ENCODE measurements around the gene NT5DC2.

Gene NT5DC2

DNA sequence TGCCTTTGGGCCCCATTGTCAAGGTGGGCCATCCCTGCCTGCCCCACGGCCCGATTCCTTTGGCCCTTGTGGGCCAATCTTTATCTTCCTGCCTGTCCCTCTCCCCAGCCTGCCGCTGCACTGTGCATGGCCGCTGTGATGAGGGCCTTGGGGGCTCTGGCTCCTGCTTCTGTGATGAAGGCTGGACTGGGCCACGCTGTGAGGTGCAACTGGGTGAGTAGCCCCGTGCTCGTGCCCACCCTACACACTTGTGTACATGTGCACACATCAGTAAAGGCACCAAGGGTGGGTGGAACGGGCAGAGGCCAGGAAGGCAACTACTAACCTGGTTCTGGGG is 12.2 kb downstream of the NT5DC2 start:
- H3K36me3 ChIP-seq (ENCODE audit: insufficient read depth, low read depth, low read length), result peaks cover 30% of the 10 kb centered on the region
- H3K9ac ChIP-seq (ENCODE audit: low read depth, low read length), result no peak overlapping the region
- no peak overlapping the region for H3K27ac ChIP-seq (ENCODE audit: low read length)
- peaks cover 14% of the 10 kb centered on the region for H3K27me3 ChIP-seq (ENCODE audit: insufficient read depth, low read length)
- no peaks in the 10 kb centered on the region for H3K9me3 ChIP-seq (ENCODE audit: insufficient read depth, low read depth, low read length)
- H3K4me1 ChIP-seq (ENCODE audit: insufficient read depth, low read length), result no peaks in the 10 kb centered on the region
- H3K4me3 ChIP-seq (ENCODE audit: low read length), result no peak overlapping the region

DNA sequence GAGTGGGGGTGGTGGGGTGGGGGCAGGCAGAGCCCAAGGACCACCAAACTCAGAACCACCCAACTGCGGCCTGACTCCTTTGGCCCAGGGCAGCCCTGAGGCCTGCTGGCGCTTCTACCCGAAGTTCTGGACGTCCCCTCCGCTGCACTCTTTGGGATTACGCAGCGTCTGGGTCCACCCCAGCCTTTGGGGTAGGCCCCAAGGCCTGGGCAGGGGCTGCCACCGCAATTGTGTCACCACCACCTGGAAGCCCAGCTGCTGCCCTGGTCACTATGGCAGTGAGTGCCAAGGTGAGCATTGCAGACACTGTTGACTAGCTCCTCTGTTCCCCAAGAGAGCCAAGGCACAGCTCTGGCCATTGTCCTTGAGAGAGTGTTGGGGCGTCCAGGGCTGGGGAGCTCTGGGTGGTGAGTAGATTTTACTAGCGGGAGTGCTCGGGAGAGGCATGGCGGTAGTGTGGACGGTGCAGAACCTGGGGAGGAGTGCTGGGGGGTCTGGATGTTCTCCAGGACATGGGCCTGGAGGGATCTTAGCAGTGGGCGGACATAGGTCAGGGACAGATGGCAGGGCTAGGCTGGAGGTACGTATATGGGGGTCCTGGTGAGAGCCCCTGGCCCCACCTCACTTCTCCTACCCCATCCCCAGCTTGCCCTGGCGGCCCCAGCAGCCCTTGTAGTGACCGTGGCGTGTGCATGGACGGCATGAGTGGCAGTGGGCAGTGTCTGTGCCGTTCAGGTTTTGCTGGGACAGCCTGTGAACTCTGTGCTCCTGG is 12.8 kb downstream of the NT5DC2 start:
- peaks cover 14% of the 10 kb centered on the region for H3K27me3 ChIP-seq (ENCODE audit: insufficient read depth, low read length)
- peaks cover 25% of the 10 kb centered on the region for H3K36me3 ChIP-seq (ENCODE audit: insufficient read depth, low read depth, low read length)
- no peak overlapping the region for H3K4me3 ChIP-seq (ENCODE audit: low read length)
- no peak overlapping the region for H3K9ac ChIP-seq (ENCODE audit: low read depth, low read length)
- H3K9me3 ChIP-seq (ENCODE audit: insufficient read depth, low read depth, low read length), result no peaks in the 10 kb centered on the region
- no peak overlapping the region for H3K27ac ChIP-seq (ENCODE audit: low read length)
- H3K4me1 ChIP-seq (ENCODE audit: insufficient read depth, low read length), result no peaks in the 10 kb centered on the region

DNA sequence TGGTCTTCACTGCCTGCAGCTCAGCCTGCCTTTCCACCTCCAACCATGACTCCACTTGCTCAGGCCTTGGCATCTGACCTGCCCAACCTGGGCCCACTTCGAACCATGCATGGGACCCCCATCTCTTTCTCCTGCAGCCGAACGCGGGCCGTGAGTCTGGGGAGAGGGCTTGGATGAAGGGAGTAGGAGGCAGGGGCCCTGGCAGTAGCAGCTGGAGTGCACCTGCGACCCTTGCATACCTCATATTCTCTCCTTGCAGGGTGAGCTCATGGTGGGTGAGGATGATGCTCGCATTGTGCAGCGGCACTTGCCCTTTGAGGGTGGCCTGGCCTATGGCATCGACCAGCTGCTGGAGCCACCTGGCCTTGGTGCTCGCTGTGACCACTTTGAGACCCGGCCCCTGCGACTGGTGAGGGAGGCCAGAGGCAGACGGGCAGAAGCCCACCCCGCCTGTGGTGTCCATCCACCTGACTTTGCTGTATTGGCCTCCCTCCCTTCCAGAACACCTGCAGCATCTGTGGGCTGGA is 13.5 kb downstream of the NT5DC2 start:
- Histone ChIP-seq H3K9me3 (ENCODE audit: insufficient read depth, low read depth, low read length) (no peaks in the 10 kb centered on the region), H3K36me3 (ENCODE audit: insufficient read depth, low read depth, low read length) (peaks cover 18% of the 10 kb centered on the region), H3K4me3 (ENCODE audit: low read length) (no peak overlapping the region), H3K27ac (ENCODE audit: low read length) (no peak overlapping the region), H3K9ac (ENCODE audit: low read depth, low read length) (no peak overlapping the region), H3K4me1 (ENCODE audit: insufficient read depth, low read length) (no peaks in the 10 kb centered on the region), H3K27me3 (ENCODE audit: insufficient read depth, low read length) (peaks cover 14% of the 10 kb centered on the region)

DNA sequence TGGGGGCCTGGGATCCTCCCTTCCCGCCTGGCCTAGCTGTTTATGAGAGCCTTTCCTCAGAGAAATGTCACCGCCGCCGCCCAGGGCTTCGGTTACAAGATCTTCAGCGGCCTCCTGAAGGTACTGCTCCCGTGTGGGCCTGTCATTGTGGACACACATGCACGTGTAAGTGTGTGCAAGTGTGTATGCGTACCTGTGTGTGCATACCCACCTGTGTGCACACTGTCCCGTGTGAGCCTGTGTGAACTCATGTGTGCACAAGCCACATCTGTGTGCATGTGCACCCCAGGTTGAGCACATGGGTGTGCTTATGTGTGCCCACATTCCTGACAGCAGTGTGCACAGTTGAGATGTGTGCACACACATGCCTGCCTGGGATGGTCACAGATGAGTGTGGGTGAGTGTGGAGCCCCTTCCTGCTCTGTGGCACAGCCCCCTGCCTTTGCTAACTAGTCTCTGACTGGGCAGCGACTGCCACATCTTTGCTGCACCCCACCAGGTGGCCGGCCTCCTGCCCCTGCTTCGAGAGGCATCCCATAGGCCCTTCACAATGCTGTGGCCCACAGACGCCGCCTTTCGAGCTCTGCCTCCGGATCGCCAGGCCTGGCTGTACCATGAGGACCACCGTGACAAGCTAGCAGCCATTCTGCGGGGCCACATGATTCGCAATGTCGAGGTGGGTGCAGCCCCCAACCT is 14.1 kb downstream of the NT5DC2 start:
- H3K36me3 ChIP-seq (ENCODE audit: insufficient read depth, low read depth, low read length), result peaks cover 14% of the 10 kb centered on the region
- H3K9ac ChIP-seq (ENCODE audit: low read depth, low read length), result no peak overlapping the region
- H3K4me1 ChIP-seq (ENCODE audit: insufficient read depth, low read length), result no peaks in the 10 kb centered on the region
- H3K4me3 ChIP-seq (ENCODE audit: low read length), result peak overlapping the region; percentile 58; the same call in 1 of the 2 replicates
- no peak overlapping the region for H3K27ac ChIP-seq (ENCODE audit: low read length)
- peaks cover 14% of the 10 kb centered on the region for H3K27me3 ChIP-seq (ENCODE audit: insufficient read depth, low read length)
- H3K9me3 ChIP-seq (ENCODE audit: insufficient read depth, low read depth, low read length), result no peaks in the 10 kb centered on the region

DNA sequence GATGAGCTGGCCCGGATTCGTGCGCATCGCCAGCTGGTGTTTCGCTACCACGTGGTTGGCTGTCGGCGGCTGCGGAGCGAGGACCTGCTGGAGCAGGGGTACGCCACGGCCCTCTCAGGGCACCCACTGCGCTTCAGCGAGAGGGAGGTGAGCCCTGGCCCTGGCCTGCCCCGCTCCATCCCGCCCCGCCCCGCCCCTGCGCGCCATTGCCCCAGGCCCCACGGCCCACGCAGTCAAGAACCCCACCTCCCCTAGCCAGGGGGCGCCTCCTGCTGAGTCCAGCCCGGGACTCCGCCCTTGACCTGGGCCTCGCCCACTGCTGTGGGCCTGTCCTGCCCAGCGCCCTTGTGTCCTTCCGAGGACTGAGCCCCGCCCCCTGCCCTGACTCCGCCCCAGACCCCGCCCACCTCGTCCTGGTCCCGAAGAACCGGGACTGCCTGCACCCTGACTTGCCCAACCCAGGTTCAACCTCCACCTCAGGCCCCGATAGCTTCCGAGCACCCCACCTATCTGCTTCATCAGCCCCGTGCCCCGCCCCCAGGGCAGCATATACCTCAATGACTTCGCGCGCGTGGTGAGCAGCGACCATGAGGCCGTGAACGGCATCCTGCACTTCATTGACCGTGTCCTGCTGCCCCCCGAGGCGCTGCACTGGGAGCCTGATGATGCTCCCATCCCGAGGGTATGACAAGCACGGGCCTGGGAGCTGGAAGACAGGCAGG is 14.8 kb downstream of the NT5DC2 start:
- no peaks in the 10 kb centered on the region for H3K9me3 ChIP-seq (ENCODE audit: insufficient read depth, low read depth, low read length)
- peaks cover 14% of the 10 kb centered on the region for H3K27me3 ChIP-seq (ENCODE audit: insufficient read depth, low read length)
- no peaks in the 10 kb centered on the region for H3K4me1 ChIP-seq (ENCODE audit: insufficient read depth, low read length)
- peaks cover 6% of the 10 kb centered on the region for H3K36me3 ChIP-seq (ENCODE audit: insufficient read depth, low read depth, low read length)
- H3K4me3 ChIP-seq (ENCODE audit: low read length), result peak overlapping the region; percentile 65
- H3K9ac ChIP-seq (ENCODE audit: low read depth, low read length), result no peak overlapping the region
- H3K27ac ChIP-seq (ENCODE audit: low read length), result no peak overlapping the region

DNA sequence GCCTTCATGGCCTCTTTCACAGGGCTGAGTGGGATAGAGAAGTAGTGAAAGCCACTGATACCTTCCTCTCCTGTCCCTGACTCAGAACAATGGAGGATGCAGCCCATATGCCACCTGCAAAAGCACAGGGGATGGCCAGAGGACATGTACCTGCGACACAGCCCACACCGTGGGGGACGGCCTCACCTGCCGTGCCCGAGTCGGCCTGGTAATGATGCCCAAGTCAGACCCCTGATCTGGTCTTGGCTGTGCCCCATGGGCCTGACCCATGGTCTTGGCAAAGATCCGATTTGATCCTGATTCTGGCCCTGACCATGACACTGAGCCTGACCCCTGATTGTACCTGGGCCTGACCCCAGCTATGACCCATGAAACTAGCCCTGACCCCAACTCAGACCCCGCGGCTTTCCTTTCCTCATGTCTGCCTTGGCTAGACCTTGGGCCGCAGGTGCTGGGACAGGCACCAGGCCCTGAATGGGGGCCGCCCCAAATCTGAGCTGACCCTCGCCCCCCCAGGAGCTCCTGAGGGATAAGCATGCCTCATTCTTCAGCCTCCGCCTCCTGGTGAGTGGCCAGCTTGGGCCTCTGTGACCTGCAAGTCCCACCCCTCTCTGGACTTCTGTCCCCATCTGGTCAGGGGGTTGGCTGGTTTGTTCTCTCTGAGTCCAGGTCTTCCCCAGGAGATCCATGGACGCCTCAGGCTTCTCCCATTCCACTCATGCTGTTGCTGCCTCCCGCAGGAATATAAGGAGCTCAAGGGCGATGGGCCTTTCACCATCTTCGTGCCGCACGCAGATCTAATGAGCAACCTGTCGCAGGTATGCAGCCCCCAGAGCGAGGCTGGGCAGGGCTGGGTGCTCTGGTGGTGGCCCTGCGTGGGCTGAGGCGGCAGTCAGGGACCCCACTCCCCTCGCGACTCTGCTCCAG is 15.6 kb downstream of the NT5DC2 start:
- peaks cover under 1% of the 10 kb centered on the region; the same call in 1 of the 2 replicates for H3K36me3 ChIP-seq (ENCODE audit: insufficient read depth, low read depth, low read length)
- H3K4me1 ChIP-seq (ENCODE audit: insufficient read depth, low read length), result no peaks in the 10 kb centered on the region
- no peaks in the 10 kb centered on the region for H3K9me3 ChIP-seq (ENCODE audit: insufficient read depth, low read depth, low read length)
- H3K27ac ChIP-seq (ENCODE audit: low read length), result no peak overlapping the region
- no peak overlapping the region for H3K9ac ChIP-seq (ENCODE audit: low read depth, low read length)
- H3K27me3 ChIP-seq (ENCODE audit: insufficient read depth, low read length), result peaks cover 14% of the 10 kb centered on the region
- H3K4me3 ChIP-seq (ENCODE audit: low read length), result peak overlapping the region; percentile 65

DNA sequence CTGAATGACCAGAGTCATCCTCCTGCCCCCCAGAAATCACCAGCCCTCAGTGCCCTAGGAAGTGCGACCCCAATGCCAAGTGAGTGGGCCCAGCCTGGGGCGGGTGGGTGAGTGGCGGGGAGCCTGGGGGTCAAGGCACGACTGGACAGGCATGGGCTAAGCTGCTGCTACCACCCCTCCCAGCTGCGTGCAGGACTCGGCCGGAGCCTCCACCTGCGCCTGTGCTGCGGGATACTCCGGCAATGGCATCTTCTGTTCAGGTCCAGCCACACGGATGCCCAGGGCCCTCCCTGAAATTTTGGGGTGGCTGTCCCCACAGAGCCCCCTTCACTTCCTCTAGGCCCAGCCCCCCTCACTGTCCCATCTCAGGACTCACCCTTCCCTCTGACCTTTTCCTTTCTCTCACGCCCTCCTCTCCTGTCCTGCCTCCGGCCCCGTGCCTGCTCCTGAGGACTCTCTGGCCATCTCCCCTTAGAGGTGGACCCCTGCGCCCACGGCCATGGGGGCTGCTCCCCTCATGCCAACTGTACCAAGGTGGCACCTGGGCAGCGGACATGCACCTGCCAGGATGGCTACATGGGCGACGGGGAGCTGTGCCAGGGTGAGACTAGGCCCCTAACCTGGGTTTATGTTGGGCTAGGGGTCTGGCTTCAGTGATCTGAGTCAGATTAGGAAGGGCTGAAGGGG is 17.0 kb downstream of the NT5DC2 start:
- H3K27me3 ChIP-seq (ENCODE audit: insufficient read depth, low read length), result peaks cover 14% of the 10 kb centered on the region
- no peaks in the 10 kb centered on the region for H3K9me3 ChIP-seq (ENCODE audit: insufficient read depth, low read depth, low read length)
- no peaks in the 10 kb centered on the region for H3K4me1 ChIP-seq (ENCODE audit: insufficient read depth, low read length)
- H3K9ac ChIP-seq (ENCODE audit: low read depth, low read length), result no peak overlapping the region
- H3K36me3 ChIP-seq (ENCODE audit: insufficient read depth, low read depth, low read length), result no peaks in the 10 kb centered on the region
- no peak overlapping the region for H3K4me3 ChIP-seq (ENCODE audit: low read length)
- no peak overlapping the region for H3K27ac ChIP-seq (ENCODE audit: low read length)

DNA sequence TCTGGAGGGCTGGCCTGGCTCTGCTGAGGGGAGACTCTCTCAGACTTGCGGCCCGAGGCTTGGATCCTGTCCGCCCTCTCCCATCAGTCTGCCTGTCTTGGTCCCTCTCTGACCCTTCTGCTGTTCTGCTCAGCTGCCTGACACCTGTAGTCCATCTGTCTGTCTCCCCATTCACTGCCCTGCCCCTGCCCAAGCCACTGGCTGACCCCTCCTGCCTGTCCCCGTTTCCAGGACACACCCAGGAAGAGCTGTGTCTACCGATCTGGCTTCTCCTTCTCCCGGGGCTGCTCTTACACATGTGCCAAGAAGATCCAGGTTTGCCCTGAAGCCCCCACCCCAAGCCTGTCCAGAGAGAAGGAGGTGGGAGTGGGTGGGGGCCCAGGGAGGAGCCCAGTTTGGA is 18.5 kb downstream of the NT5DC2 start:
- no peaks in the 10 kb centered on the region for H3K4me1 ChIP-seq (ENCODE audit: insufficient read depth, low read length)
- H3K36me3 ChIP-seq (ENCODE audit: insufficient read depth, low read depth, low read length), result no peaks in the 10 kb centered on the region
- H3K4me3 ChIP-seq (ENCODE audit: low read length), result no peak overlapping the region
- H3K27ac ChIP-seq (ENCODE audit: low read length), result no peak overlapping the region
- no peak overlapping the region for H3K9ac ChIP-seq (ENCODE audit: low read depth, low read length)
- H3K27me3 ChIP-seq (ENCODE audit: insufficient read depth, low read length), result peaks cover 14% of the 10 kb centered on the region
- H3K9me3 ChIP-seq (ENCODE audit: insufficient read depth, low read depth, low read length), result no peaks in the 10 kb centered on the region

DNA sequence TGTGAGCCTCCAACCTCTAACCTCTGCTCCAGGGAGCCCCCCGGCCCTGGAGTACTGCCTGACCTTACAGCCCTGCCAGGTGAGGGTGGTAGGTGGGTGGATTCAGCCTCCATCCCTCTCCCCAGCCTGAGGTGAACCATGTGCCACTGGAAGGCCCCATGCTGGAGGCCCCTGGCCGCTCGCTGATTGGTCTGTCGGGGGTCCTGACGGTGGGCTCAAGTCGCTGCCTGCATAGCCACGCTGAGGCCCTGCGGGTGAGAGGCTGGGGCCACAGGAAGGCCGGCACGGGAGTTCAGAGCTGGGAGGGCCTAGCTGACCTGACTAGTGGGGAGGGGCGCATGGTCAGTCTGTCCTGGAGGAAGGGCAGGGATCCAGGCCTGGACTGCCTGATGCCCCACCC is 19.1 kb downstream of the NT5DC2 start:
- no peaks in the 10 kb centered on the region for H3K9me3 ChIP-seq (ENCODE audit: insufficient read depth, low read depth, low read length)
- no peaks in the 10 kb centered on the region for H3K4me1 ChIP-seq (ENCODE audit: insufficient read depth, low read length)
- no peak overlapping the region for H3K4me3 ChIP-seq (ENCODE audit: low read length)
- no peaks in the 10 kb centered on the region for H3K36me3 ChIP-seq (ENCODE audit: insufficient read depth, low read depth, low read length)
- H3K9ac ChIP-seq (ENCODE audit: low read depth, low read length), result no peak overlapping the region
- H3K27me3 ChIP-seq (ENCODE audit: insufficient read depth, low read length), result peaks cover 14% of the 10 kb centered on the region
- no peak overlapping the region for H3K27ac ChIP-seq (ENCODE audit: low read length)

DNA sequence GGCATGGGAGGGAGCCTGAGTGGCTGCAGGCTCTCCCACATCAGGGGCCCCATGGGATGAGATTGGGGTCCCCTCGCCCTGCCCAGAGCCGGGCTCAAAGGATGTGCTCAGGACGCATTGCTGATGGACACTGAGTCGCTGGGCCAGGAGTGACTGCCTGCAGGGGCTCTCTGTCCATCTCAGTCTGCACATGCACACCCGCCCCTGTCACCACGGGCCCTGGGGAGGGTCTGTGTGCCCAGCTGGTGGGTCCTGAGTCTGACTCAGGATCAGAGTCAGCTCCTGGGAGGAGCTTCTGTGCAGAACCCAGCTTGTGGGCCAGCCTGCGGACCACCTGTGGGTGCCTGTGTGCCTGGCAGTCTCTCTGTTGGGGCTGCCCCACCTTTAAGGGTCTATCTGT is 20.4 kb downstream of the NT5DC2 start:
- no peak overlapping the region for H3K27ac ChIP-seq (ENCODE audit: low read length)
- no peaks in the 10 kb centered on the region for H3K4me1 ChIP-seq (ENCODE audit: insufficient read depth, low read length)
- H3K9me3 ChIP-seq (ENCODE audit: insufficient read depth, low read depth, low read length), result no peaks in the 10 kb centered on the region
- no peaks in the 10 kb centered on the region for H3K36me3 ChIP-seq (ENCODE audit: insufficient read depth, low read depth, low read length)
- no peak overlapping the region for H3K4me3 ChIP-seq (ENCODE audit: low read length)
- H3K27me3 ChIP-seq (ENCODE audit: insufficient read depth, low read length), result peaks cover 11% of the 10 kb centered on the region
- H3K9ac ChIP-seq (ENCODE audit: low read depth, low read length), result no peak overlapping the region
